Left ventricle myocardium superior (tissue), 1 donor: Measurements from ENCODE around the gene ARMH3. TPM values are rescaled to one million over a fixed set of nuclear protein-coding genes. Genes with fewer than 3 reads are reported as not detected.
A peak's percentile ranks its signal among the peaks of the same experiment; 100 is the strongest.

Experiments used
- ATAC-seq: fragments of 200-7000 bp; cut with Tn5 transposase; one replicate; pipeline ENCODE4 v1.9.1; 2020; ENCODE audit warnings: mild to moderate bottlenecking, moderate library complexity
- DNase-seq: peaks from one replicate; pipeline ENCODE4 v3.0.0-alpha.2; 2020
- intact Hi-C: fragments of 100-400 bp; cut with micrococcal nuclease; formaldehyde crosslinking; loops from one replicate; pipeline ENCODE4 v1.11.0; 2022
- total RNA-seq: library from RNA; stranded (reverse); fragmentation: NEBNext Ultra II Directional; extraction: Animal tissue kit (Norgen Biotek cat#: 25700); gene quantifications from one replicate; pipeline ENCODE4 v1.2.1, GENCODE V29; 2021
- donor health status: DM: no; HTN: yes; CAD: no; lungs with severe emphysema.

The ARMH3 gene
- total RNA-seq, 1 donor from 2014 or later: 49.0 TPM

DNA sequence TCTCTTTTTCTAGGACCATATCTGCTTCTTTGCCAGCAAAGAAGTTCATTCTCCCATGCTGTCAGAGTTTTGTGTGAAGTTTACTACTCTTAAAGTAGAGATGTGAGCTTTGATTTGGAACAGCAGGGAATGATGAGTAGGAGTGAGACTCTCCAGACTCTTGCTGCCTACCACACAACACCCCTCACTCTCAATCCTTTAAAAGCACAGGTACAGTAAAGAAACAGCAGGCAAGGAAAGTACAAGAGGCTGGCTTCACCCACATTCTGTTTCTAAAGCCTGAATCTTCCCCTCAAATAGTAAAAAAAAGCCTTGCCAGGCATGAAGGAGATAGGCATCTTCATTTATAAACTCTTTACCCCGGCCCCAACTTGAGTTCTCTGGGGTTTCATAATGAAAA lies 97.3 kb downstream of the ARMH3 start:
- intact Hi-C loops: no loop called here
- ATAC-seq (no peak), DNase-seq (no peak)

DNA sequence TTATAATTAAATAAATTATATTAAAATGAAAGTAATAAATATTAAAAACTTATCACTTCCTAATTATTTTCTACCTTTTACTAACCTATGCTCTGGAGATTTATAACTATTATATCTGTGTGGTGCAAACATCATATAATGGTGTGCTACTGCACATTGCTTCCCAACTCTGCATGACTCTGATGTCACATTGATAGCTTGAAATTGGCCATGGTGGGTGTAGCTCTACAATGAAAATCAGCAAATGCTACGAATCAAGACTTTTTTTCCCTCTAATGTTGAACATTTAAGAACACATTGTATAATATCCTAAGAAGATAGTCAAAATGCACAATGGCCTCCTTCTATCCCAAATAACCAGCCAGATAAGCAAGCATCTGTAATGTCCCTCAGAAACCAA lies 99.1 kb downstream of the ARMH3 start:
- intact Hi-C loops: no loop called here
- no peak for DNase-seq
- ATAC-seq: no peak

DNA sequence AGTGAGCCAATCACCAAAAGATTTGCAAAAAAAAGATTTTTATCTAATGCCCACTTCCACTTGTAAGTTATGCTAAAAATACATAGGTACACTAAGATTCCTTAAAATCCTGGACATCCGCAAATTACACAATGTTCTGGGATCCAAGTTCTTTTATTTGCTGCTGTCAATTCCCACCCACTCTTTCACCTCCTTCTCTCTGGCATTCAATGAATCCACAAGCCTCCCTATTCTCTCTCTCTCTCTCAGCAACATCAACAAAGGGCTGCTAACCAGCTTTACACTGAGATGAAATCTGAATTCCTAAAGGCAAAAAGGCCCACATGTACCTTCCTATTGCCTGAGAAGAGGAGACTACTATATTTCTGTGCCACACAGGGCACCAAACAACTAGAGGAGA lies 99.9 kb downstream of the ARMH3 start:
- intact Hi-C loops: no loop called here
- DNase-seq (no peak), ATAC-seq (no peak)

DNA sequence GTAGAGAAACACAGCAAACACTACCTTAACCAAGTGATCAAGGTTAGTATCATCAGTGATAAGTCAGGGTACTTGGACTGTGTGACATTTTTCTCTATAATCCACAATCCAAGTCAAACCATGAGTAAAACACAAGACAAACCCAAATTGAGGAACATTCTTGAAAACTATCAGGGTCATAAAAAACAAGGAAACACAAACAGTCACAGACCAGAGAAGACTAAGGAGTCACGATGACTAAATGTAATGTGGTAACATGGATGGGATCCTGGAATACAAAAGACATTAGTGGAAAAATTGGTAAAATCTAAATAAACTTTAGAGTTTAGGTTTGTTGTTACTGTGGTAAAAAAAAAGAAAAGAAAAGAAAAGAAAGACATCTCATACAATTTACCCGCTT lies 103.8 kb downstream of the ARMH3 start:
- ATAC-seq (no peak), DNase-seq (no peak)
- intact Hi-C loops: no loop called here

DNA sequence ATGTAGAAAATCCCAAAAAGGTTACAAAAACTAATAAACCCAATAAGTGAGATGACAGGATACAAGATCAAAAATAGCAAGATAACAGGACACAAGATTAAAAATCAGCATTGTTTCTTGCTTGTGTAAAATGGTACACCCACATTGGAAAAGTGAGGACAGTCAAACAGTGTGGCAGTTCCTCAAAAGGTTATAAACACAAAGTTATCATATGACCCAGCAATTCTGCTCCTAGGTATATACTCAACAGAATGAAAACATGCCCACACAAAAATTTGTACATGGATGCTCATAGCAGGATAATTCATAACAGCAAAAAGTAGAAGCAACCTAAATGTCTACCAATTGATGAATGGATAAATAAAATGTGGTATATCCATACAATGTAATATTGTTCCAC lies 105.8 kb downstream of the ARMH3 start:
- intact Hi-C loops: no loop called here
- no peak for DNase-seq
- no peak for ATAC-seq

DNA sequence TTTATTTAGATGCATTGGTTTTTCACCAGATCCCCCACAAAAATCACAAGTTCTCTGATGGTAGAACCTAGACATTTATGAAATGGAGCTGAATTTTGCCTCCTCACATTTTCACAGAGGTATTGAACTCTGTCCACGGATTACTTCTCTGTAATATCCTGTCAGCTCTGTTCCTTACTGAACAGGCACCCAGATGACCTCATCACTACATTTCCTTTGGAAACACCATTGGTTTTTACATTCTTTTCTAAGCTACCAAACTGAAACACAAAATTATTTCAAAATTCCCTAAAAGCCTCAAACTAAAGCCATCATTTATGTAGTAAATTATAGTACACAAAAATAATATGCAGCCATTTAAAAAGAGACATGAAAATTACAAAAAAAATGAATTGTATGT lies 114.1 kb downstream of the ARMH3 start:
- ATAC-seq (no peak), DNase-seq (no peak)
- intact Hi-C loops: no loop called here

DNA sequence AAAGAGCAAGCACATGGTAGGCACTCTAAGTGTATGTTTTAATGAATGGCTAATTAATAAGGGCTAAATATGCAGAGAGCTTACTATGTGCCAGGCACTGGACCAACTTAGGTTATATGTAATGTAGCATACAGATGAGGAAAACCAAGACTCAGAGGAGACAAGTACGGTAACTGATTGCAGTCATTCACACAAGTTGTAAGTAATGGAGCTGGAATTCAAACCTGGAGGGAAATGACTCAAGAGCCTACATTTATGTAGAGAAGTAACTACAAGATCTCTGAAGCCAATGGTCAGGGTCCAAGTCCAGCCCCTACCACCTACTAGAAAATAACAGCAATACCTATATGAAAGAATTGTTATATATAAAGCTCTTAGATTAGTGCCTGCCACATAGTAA lies 115.1 kb downstream of the ARMH3 start:
- intact Hi-C loops: no loop called here
- ATAC-seq (no peak), DNase-seq (no peak)

DNA sequence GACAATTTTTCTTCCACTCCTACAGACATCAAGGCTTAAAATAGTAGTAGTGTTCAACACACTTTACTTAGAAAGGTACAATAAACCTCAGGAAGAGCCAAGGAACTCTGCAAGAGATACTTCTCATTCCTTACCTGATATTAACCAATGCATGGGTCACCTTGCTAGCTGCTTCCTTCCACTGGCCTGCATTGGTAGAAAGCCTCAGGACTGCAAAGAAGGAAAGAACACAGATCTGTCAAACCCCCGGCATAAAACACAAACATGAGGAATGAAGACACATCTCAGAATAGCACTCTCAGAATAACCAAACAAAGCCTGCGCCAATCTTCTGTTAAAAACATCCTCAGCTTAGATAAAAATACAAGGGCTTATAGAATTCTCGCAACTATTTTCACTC lies 116.2 kb downstream of the ARMH3 start:
- intact Hi-C loops: no loop called here
- no peak for DNase-seq
- peak; percentile 62 for ATAC-seq

DNA sequence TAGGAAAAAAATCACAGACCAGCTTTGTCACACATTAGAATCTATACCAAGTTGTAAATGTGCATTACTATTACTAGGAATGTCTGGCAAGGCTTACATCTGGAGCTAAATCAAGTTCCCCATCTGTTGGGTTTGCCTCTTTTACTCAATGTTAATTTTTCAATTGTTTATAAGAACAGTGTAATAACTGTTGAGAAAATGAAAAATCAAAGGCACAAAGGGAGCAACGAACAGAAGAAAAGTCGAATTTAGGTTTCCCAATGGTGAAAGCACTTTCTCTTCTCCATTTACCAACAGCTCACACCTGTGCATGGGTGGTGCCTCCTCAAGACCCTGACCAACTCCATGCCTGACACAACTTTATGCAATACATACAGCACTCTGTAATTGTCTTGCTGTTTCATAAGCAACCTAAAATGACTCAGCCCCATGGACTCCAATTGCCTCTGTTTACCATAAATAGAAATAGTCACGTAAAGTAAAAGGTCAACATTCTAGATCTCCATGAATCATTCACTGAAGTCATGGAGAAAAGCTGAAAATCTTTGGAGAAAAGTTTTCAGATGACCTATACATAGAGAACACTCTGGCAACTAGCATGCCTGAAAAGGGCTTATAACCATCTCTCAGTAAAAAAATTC lies 116.8 kb downstream of the ARMH3 start:
- DNase-seq: no peak
- ATAC-seq: peak; percentile 67
- intact Hi-C loops: no loop called here

DNA sequence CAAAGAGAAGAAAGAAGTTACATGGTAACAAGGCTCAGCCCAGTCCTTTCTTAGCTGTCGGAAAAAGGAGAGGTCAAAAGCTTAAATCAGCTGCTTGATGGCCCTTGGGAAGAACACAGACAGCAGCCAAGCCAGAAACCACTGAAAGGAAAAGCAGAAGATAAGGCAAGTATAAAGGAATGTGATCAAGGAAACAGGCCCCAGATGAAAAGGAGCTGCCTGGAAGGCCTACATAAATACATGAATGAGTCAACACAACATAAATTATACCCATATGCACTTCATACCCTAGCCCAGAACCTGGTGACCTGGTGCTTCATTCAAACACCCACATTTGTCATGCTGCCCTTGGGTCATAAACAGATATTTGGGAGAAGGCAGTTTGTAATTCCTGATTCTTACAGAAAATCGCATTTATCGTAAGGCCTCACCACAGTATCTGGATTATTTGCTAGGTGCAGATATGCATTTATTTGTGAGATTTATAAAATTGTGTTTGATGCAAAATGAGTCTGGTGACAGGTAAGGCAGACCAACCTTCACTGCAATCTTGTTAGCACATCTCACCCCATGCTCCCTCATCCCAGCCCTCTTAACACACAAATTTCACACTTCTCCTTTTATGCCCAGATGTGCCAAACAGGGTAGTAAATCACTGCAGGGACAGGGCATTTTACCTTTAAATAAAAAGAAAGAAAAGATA lies 117.5 kb downstream of the ARMH3 start:
- ATAC-seq (peak; percentile 44), DNase-seq (no peak)
- intact Hi-C loops: no loop called here

DNA sequence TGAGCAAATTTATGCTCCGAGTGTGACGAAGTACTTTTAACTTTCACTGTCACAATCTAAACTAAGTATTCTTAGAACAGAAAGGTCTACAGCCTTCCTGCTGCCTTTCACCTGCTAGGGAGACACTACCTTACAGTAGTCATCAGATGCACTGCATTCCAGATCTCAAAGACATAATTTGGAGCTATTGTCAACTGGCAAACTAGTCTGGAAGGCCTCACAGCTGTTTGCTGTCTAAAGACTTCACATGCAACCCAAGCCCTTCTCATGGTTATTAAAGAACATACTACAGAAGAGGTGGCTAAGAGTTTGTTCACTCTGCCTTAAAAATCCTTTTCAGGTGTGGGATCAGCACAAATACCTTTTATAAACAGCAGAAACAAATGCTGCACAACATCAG lies 120.5 kb downstream of the ARMH3 start:
- no peak for ATAC-seq
- no peak for DNase-seq
- intact Hi-C loops: no loop called here

DNA sequence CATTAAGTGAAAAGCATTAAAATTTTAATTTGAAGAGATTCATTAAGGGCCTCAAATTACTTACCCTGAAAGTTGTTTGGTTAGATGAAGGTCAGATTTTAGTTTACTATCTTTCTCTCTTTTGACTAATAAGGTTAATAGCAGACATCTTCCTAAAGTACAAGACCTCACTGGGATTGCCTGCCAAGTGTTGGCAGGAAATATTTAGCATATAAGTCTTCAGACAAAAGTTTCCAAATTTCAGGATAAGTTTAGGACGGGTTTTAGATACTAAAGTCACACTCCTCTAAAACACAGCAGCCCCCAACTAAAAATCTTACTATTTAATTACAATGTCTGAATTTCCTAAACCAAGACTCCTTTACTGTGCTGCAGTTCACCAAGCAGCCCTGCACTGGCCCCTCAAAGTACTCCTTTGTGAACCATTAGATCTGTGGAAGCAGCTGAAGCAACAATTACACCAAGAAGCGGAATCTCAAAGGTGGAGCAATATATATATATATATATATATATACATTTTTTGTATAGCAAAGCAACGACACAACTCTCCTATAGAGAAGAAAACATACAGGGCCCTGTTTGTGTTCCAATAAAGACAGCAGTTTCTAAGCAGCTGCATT lies 121.2 kb downstream of the ARMH3 start:
- intact Hi-C loops: no loop called here
- DNase-seq (no peak), ATAC-seq (no peak)

DNA sequence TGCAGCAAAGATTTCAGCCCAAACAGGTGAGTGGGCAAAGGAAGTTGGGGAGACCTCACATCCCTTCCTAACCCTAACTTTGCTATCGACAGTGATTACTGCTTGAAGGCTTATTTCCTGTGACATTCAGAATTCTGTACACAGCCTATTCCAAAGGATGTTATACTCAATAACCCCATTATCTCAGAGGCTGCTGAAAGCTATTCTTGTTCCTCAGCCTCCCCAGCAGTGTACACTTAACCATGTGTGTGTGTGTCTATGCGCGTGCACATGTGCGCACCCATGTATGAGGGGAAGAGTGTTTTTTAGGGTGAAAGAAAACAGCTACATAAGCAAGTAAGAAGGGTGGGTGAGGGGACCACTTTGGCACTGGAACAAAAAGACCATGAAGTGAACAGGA lies 122.0 kb downstream of the ARMH3 start:
- no peak for DNase-seq
- intact Hi-C loops: no loop called here
- peak; percentile 24 for ATAC-seq

DNA sequence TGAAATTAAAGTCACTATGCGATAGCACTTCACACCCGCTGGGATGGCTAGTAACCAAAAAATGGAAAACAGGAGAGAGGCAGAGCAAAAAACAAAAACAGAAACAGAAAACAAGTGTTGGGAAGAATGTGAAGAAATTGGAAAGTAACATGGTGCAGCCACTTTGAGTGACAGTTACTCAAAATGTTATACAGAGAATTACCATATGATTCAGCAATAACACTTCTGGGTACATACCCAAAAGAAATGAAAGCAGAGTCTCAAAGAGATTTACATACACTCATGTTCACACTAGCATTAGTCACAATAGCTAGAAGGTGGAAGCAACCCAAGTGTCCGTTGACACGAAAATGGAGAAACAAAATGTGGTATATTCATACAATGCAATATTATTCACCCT lies 123.8 kb downstream of the ARMH3 start:
- ATAC-seq (no peak), DNase-seq (no peak)
- intact Hi-C loops: no loop called here

DNA sequence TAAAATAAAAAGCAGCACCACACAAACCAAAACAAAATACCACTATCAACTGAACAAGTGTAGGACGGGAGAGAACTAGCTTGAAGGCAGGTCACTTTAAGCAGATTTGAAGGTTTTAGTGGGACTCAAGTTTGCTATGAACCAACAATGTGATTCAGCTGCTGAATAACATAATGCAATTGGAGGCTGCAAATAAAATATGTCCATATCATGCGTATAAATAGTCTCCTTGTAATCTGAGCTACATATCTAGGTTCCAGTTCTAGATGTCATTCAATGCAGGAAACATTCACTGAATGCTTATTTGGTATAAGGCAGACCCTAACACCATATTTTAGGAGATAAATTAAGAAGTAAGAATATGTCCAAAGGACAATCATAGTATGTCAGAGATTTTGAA lies 130.9 kb downstream of the ARMH3 start:
- no peak for DNase-seq
- intact Hi-C loops: no loop called here
- no peak for ATAC-seq

DNA sequence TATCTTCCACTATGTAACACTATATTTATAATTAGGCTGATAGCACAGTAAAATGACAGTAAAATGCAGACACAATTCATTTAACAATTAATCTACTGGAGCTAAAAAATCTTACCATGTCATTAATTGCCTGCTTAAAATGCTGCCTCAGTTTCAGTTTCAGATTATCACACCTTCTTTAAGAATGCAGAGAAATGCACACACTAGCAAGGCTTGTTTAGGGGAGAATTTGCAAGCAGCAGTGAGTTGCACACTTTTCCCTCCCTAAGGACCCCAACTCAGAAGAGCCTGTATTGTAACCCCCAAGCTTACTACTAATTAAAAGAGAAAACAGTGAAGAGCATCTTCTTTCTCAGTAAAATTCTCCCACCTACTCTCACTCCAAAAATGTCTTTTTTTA lies 132.7 kb downstream of the ARMH3 start:
- DNase-seq (no peak), ATAC-seq (no peak)
- intact Hi-C loops: no loop called here

DNA sequence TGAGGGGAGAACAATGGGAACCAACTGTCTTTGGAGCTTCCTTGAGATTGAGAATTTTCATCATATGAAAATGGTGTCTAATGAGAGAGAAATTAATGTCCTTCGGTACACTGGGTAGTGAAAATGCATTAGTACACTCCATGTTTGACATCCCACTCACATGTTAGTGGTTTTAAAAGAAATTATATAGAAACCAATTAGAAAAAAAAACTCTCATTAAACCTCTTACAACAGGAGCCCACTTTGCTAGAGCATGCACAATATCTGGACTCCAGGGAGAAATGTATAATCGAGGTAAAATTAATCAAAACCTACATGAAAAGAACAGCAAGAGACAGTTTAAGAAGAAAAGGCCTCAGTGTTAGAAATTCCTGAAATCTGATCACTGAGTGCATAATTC lies 133.1 kb downstream of the ARMH3 start:
- ATAC-seq: no peak
- intact Hi-C loops: no loop called here

DNA sequence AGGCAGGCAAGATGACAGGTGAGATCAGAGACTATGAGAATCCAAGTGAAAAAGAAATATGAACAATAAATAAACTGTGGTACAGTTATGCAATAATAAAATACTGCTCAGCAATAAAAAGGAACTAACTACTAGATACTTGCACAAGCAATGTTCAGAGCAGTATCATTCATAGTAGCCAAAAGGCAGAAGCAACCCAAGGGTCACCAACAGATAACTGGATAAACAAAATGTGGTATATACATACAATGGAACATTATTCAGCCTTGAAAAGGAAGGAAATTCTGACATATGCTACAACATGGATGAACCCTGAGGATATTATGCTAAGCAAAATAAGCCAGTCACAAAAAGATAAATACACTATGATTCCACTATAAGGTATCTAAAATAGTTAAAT lies 135.4 kb downstream of the ARMH3 start:
- ATAC-seq: no peak
- DNase-seq: no peak
- intact Hi-C loops: no loop called here

More for the DNA sequence above, 133.1 kb downstream of the ARMH3 start:
- DNase-seq: no peak

DNA sequence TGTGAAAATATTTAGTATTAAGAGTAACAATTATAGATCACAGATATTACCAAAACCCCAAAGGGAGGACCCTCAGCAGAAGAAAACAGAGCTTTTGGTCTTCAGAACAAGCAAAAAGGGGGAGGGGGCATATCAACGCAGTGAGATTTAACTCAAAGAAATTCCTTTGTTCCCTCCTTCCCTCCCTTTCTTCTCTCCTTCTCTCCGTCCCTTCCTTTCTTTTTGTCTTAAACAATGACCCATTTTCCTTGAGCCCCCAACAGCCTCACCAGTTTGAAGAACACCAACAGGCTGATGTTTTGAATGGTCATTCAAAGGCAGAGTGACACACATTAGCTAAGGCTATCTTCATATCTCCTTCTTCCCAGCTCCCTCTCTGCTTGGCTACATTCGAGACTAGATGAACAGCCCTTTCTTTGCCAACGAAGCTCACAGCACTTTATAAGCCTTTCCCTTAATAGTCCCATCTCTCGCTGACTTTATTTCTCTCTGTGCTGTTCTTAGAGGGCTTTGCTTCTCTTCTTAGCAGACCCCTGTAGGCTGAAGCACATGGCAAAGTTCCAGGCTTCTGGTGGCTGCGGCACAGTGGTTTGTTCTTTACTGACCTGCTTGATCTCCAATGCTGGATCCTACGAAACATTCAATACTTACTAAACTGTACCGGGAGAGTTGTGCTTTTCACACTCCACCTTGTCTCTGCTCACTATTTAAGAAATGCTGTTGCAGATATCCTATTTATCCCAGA lies 136.8 kb downstream of the ARMH3 start:
- ATAC-seq (peak; percentile 34), DNase-seq (no peak)
- intact Hi-C loops: no loop called here

DNA sequence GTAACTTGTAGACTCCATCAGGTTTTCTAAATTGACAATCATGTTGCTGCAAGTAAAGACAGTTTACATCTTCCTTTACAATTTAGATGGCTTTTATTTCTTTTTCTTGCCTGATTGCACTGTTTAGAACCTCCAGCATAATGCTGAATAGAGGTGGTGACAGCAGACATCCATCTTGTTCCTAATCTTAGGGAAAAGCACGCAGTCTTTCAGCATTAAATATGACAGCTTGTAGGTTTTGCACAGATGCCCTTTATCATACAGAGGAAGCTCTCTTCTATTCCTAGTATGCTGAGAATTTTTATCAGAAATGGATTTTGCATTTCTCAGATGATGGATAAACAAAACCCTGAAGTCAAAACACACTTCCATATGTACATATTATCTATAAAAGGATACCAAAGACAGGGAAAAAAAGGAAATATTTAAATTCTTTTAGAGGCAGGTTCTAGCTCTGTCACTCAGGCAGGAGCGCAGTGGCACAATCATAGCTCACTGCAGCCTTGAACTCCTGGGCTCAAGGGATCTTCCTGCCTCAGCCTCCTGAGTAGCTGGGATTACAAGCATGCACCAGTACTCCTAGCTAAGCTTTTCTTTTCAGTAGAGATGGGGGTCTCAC lies 143.3 kb downstream of the ARMH3 start:
- DNase-seq (no peak), ATAC-seq (no peak)
- intact Hi-C loops: no loop called here
